ENCODE data around the gene PDE11A. TPM values are rescaled to one million over a fixed set of nuclear protein-coding genes. Genes with fewer than 3 reads are reported as not detected.

The PDE11A gene
- total and polyA plus RNA-seq, 4 donors, result 1.0 to 5.9 (median 1.7) TPM

DNA sequence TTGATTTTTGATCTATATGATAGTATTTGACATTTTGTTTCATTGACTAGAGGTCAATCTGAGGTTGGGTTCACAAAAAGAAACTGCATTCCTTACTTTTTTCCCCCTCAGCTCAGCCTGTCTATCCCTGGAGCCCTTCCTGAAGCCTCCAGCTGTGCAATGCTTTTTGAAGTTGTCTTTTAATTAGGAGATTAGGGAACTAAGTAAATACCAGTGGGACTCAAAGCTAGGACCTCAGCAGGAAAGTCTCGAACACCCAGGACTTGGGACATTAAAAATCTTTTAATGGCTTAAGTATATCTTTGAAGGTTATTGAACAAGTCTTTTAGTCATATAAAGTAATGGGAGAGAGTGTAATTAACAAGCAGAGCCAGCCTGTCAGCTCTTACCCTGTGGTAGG is 220.2 kb downstream of the PDE11A start:
- no peak for TF ChIP-seq FOXA2 (IDR thresholded peaks at IDR 0.05)
- TF ChIP-seq, protein P1, sequence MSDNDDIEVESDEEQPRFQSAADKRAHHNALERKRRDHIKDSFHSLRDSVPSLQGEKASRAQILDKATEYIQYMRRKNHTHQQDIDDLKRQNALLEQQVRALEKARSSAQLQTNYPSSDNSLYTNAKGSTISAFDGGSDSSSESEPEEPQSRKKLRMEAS (IDR thresholded peaks at IDR 0.05), result no peak
- TF ChIP-seq SP1 (IDR thresholded peaks at IDR 0.05), result no peak
- TF ChIP-seq YY1 (IDR thresholded peaks at IDR 0.05), result no peak
- no peak for TF ChIP-seq HNF4A (conservative IDR thresholded peaks at IDR 0.05)
- no peak for TF ChIP-seq EGR1 (IDR thresholded peaks at IDR 0.05; ENCODE audit: low read depth in 2 of 2)
- TF ChIP-seq HNF4G (IDR thresholded peaks at IDR 0.05), result no peak
- no peak for TF ChIP-seq RXRA (IDR thresholded peaks at IDR 0.05)
- H3K9me3 ChIP-seq (ENCODE audit: control insufficient read depth in 4 of 4, low read length in 3 of 4), result peaks cover 0 to 2% (median 0%) of the 10 kb centered on the region in 4 donors
- peaks cover 0 to under 1% (median 0%) of the 10 kb centered on the region in 4 donors for H3K36me3 ChIP-seq (ENCODE audit: control insufficient read depth in 4 of 4, insufficient read depth in 3 of 4, low read depth in 1 of 4, low read length in 3 of 4)
- no peak overlapping the region for H3K27ac ChIP-seq (ENCODE audit: low read depth in 1 of 2, low read length in 2 of 2)
- no peak overlapping the region for H3K9ac ChIP-seq (ENCODE audit: low read depth in 1 of 2, low read length in 2 of 2)
- peaks cover 0 to 12% (median 10%) of the 10 kb centered on the region in 4 donors for H3K4me1 ChIP-seq (ENCODE audit: control insufficient read depth in 4 of 4, insufficient read depth in 4 of 4, low read length in 3 of 4)
- no peak for DNase-seq (ENCODE audit: low spot score)
- 57% methylated on average over 1 of the region's 1 CpG for WGBS
- H3K4me3 ChIP-seq (ENCODE audit: low read depth in 1 of 3, low read length in 3 of 3), result no peak overlapping the region
- H3K27me3 ChIP-seq (ENCODE audit: control insufficient read depth in 4 of 4, insufficient read depth in 4 of 4, low read length in 3 of 4), result no peaks in the 10 kb centered on the region

DNA sequence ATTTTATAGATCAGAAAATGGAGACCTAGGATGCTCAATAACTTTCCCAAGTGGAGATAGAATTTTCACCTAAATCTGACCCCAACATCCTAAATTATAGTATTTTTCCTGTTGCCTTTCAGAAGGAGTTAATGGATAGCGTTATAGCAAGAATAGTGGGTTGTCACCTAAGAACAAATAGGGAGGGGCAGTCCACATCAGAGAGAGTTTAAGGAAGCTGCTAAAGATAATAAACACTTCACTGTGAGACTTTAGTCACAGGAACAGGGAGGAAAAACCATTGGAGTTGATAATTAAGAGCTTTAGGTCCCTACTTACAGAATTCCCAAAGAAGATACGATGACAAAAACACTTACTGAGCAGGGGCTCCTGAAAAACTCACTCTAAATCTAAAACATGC is 229.4 kb downstream of the PDE11A start:
- Histone ChIP-seq H3K4me3 (ENCODE audit: low read depth in 1 of 3, low read length in 3 of 3) (no peak overlapping the region), H3K9me3 (ENCODE audit: control insufficient read depth in 4 of 4, low read length in 3 of 4) (no peaks in the 10 kb centered on the region), H3K4me1 (ENCODE audit: control insufficient read depth in 4 of 4, insufficient read depth in 4 of 4, low read length in 3 of 4) (no peaks in the 10 kb centered on the region), H3K27me3 (ENCODE audit: control insufficient read depth in 4 of 4, insufficient read depth in 4 of 4, low read length in 3 of 4) (no peaks in the 10 kb centered on the region), H3K9ac (ENCODE audit: low read depth in 1 of 2, low read length in 2 of 2) (no peak overlapping the region), H3K27ac (ENCODE audit: low read depth in 1 of 2, low read length in 2 of 2) (no peak overlapping the region), H3K36me3 (ENCODE audit: control insufficient read depth in 4 of 4, insufficient read depth in 3 of 4, low read depth in 1 of 4, low read length in 3 of 4) (peaks cover 0 to 2% (median 0%) of the 10 kb centered on the region in 4 donors)
- TF ChIP-seq HNF4G (IDR thresholded peaks at IDR 0.05) (no peak), NR2F2 (IDR thresholded peaks at IDR 0.05) (no peak), FOXA1 (IDR thresholded peaks at IDR 0.05) (no peak), RAD21 (IDR thresholded peaks at IDR 0.05) (no peak), HNF4A (conservative IDR thresholded peaks at IDR 0.05) (no peak), SP1 (IDR thresholded peaks at IDR 0.05) (no peak), FOXA2 (IDR thresholded peaks at IDR 0.05) (no peak)
- TF ChIP-seq, protein P2, sequence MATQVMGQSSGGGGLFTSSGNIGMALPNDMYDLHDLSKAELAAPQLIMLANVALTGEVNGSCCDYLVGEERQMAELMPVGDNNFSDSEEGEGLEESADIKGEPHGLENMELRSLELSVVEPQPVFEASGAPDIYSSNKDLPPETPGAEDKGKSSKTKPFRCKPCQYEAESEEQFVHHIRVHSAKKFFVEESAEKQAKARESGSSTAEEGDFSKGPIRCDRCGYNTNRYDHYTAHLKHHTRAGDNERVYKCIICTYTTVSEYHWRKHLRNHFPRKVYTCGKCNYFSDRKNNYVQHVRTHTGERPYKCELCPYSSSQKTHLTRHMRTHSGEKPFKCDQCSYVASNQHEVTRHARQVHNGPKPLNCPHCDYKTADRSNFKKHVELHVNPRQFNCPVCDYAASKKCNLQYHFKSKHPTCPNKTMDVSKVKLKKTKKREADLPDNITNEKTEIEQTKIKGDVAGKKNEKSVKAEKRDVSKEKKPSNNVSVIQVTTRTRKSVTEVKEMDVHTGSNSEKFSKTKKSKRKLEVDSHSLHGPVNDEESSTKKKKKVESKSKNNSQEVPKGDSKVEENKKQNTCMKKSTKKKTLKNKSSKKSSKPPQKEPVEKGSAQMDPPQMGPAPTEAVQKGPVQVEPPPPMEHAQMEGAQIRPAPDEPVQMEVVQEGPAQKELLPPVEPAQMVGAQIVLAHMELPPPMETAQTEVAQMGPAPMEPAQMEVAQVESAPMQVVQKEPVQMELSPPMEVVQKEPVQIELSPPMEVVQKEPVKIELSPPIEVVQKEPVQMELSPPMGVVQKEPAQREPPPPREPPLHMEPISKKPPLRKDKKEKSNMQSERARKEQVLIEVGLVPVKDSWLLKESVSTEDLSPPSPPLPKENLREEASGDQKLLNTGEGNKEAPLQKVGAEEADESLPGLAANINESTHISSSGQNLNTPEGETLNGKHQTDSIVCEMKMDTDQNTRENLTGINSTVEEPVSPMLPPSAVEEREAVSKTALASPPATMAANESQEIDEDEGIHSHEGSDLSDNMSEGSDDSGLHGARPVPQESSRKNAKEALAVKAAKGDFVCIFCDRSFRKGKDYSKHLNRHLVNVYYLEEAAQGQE (IDR thresholded peaks at IDR 0.05), result no peak
- TF ChIP-seq, protein P1 (IDR thresholded peaks at IDR 0.05), result no peak
- TF ChIP-seq, protein P3, sequence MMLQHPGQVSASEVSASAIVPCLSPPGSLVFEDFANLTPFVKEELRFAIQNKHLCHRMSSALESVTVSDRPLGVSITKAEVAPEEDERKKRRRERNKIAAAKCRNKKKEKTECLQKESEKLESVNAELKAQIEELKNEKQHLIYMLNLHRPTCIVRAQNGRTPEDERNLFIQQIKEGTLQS (IDR thresholded peaks at IDR 0.05), result no peak
- TF ChIP-seq, protein P4, sequence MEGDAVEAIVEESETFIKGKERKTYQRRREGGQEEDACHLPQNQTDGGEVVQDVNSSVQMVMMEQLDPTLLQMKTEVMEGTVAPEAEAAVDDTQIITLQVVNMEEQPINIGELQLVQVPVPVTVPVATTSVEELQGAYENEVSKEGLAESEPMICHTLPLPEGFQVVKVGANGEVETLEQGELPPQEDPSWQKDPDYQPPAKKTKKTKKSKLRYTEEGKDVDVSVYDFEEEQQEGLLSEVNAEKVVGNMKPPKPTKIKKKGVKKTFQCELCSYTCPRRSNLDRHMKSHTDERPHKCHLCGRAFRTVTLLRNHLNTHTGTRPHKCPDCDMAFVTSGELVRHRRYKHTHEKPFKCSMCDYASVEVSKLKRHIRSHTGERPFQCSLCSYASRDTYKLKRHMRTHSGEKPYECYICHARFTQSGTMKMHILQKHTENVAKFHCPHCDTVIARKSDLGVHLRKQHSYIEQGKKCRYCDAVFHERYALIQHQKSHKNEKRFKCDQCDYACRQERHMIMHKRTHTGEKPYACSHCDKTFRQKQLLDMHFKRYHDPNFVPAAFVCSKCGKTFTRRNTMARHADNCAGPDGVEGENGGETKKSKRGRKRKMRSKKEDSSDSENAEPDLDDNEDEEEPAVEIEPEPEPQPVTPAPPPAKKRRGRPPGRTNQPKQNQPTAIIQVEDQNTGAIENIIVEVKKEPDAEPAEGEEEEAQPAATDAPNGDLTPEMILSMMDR (IDR thresholded peaks at IDR 0.05; ENCODE audit: low read depth, low read length, missing input control), result no peak
- no peak for DNase-seq (ENCODE audit: low spot score)
- 79% methylated on average over 2 of the region's 2 CpGs for WGBS
